ENCODE measurements around the gene CACNA2D1.

DNA sequence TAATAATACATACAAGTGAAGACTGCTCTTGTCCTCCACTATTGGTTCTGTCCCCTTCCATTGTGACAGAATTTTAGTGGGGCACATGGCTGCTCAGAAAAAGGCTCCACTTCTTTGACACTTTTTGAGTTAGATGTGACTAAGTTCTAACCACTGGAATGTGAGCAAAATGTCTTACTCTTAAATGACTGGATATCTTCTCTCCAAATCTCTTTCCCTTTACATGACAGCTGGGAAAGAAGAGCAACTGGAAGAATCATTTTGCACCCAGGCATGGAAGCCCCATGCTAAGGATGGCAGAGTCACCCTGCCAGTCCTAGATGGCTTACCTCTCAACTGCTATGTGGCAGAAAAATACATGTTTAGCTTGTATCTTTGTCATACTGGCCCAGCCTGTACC is 97.7 kb downstream of the CACNA2D1 start:
- TF ChIP-seq, protein P1, sequence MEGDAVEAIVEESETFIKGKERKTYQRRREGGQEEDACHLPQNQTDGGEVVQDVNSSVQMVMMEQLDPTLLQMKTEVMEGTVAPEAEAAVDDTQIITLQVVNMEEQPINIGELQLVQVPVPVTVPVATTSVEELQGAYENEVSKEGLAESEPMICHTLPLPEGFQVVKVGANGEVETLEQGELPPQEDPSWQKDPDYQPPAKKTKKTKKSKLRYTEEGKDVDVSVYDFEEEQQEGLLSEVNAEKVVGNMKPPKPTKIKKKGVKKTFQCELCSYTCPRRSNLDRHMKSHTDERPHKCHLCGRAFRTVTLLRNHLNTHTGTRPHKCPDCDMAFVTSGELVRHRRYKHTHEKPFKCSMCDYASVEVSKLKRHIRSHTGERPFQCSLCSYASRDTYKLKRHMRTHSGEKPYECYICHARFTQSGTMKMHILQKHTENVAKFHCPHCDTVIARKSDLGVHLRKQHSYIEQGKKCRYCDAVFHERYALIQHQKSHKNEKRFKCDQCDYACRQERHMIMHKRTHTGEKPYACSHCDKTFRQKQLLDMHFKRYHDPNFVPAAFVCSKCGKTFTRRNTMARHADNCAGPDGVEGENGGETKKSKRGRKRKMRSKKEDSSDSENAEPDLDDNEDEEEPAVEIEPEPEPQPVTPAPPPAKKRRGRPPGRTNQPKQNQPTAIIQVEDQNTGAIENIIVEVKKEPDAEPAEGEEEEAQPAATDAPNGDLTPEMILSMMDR (IDR thresholded peaks at IDR 0.05): no peak
- no peak for TF ChIP-seq POLR2A (IDR thresholded peaks at IDR 0.05)
